OCI-M1 (cell line): ENCODE results near the gene PTX4.
"Not testable (repeated sequence)": the region's sequence is repeated elsewhere in the genome, so short reads cannot be mapped to it uniquely, and the experiment has no call there.

Experiments
- DNase-seq: peaks from one replicate; lab custom pipeline; 2025; lab: John Stamatoyannopoulos, UW

The PTX4 gene

DNA sequence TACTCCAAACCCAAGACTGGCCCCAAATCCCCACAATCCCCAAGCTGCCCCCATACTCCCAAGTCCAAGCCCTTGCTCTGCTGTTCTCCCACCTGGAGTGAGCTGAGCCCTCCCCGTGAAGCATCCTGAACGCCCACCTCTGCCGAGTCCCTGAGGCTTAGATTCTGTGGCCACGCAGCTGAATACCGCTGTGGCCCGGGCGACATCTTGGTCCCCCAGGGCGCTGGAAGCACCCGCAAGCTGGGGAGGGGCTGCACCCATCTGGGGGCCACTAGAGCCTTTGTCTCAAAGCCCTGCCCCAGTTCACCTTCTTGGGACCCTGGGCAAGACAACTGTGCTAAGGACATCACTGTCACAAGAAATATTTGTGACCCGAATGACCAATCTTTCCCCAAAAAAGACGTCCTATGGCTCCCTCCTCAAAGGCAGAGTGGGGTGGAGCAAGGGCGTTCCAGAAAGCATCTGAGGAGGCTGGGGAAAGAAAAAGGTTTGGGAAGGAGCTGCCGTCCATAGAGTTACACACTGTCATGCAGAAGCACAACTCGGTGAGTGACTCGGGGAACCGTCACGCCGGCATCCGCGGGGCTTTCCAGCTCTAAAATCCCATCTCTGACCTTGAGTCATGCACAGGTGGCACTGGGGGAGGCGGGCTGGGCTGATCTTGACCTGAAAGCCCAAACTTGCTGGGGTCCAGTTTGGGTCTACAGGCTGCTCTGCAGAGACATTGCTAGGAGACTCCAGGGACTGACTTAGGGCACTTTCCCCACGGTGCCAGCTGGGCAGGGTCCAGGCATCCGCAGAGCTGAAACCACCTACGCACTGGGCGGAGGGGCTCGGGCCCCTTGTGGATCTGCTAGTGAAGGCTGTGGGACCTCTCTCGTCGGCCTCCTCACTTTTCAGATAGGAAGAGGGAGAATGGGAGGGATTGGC lies 6.6 kb downstream of the PTX4 start:
- DNase-seq, result no peak

- DNase-seq, result not testable (repeated sequence)
These were observed 9.8 kb downstream of the PTX4 start for GRCh38 chr16:1478937-1479336.

DNA sequence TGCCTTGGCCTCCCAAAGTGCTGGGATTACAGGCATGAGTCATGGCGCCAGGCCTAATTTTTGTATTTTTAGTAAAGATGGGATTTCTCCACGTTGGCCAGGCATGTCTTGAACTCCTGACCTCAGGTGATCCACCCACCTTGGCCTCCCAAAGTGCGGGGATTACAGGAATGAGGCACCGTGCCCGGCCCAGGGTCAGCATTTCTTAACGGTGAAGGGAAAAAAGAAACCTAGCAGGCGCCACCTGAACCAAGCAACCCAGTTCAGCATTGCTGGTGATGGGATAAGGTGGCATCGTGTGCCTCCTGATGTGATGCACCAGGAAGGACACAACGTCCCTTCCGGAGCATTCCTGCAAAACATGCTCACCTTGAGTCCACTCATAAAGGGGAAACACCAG lies 11.7 kb downstream of the PTX4 start:
- no peak for DNase-seq

DNA sequence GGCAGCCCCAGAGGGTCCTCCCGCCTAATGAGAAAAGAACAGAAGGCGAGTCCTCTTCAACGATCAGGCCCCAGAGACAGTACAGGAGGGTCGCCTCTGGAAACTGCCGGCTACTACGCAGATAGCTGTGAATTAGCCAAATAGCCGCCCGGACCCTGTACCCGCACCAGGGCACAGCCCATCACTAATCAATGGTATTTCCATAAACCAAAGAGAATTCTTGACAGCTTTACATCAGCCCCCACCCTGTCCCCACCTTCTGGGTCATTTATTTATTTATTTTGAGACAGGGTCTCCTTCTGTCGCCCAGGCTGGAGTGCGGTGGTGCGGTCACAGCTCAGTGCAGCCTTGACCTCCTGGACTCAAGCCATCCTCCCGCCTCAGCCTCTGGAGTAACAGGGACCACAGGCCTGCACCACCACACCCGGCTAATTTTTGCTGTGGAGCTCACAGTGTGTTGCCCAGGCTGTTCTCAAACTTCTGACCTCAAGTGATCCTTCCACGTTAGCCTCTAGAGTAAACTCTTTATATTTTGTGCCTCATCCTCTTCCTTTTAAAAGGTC lies 13.1 kb downstream of the PTX4 start:
- DNase-seq, result no peak

DNA sequence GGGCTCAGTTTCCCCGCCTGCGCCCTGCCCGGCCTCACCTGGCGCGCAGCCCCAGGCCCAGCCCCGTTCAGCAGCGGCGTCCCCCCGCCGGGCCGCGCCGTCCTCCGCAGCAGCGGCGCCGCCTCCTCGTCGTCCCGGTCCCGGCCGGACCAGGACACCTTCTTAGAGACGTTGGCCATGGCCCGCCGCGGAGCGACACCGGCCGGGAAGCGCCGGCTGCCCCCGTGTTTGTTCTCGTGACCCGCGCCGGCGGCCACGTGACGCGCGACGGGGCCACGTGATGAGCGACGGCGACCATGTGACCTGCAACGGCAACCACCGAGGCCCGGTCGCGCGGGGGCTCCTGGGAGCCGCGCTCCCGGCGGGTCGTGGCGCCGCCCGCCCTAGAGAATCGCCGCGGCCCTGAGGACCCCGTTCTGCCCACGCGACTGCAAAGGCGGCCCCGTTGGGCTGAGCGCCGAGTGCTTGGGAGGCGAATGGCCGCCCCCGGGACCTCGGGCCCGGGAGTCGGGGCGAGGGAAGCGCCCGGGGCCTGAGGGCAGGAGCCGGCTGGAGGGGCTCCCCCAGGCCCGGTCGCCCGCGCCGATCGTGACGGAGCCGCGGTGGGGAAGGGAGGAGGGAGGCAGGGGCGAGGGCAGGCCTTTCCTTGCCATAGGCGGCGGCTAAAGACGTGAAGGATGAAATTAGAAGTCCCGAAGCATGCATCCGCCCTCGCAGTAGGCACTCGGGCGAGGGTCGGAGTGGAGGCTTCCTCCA lies 13.8 kb downstream of the PTX4 start, which contains the start of gene CLCN7:
CLCN7 (minus strand) TSS at position 233 of the 756 bp plus-strand sequence; CDS start at position 179, 54 bp downstream.
- DNase-seq, result peak; percentile 89

GRCh38 chr16:1474082-1474795 lies 14.5 kb downstream of the PTX4 start:
- DNase-seq, result peak; percentile 2

DNA sequence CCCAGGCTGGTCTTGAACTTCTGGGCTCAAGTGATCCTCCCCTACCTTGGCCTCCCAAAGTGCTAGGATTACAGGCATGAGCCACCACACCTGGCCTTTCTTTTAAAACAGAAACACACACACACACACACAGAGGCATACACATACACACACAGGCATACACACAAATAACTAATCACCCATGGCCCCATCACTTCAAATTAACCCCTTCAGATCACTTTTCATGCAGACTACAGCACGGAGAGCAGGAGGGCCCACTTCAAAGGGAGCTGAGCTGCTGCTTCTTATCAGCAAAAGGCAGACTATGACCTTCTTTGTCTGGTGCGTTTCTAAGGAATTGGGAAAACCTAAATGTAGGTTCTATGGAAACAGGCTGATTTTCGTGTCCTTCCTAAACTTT lies 15.8 kb downstream of the PTX4 start:
- DNase-seq, result peak; percentile 53

DNA sequence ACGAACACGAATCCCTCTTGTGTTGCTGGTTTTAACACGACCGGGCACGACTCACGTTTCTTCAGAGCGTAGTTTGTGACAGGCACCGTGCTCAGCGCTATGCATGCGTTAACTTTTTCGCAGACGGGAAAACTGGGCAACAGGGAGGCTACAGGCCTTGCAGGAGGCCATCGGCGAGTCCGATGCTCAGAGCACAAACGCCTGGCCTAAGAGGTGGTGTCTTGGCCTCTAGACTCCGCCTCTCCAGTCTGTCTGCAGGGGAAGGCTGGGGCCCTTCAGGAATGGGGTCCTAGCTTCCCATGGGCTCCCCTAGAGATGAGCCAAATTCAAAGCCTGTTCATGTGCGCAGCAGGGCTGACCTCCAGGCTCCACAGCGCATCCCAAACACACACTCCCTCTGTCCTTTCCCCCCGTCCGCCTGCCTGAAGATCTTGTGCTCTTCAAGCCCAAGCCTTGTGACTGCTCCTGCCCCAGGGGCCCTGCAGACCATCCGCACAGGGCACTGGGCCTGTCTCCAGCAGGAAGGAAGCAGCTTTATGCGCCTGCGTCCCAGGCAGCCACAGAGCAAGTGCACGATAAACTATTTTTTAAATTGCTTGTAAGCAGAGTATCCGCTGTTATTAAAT lies 17.1 kb downstream of the PTX4 start:
- no peak for DNase-seq

DNA sequence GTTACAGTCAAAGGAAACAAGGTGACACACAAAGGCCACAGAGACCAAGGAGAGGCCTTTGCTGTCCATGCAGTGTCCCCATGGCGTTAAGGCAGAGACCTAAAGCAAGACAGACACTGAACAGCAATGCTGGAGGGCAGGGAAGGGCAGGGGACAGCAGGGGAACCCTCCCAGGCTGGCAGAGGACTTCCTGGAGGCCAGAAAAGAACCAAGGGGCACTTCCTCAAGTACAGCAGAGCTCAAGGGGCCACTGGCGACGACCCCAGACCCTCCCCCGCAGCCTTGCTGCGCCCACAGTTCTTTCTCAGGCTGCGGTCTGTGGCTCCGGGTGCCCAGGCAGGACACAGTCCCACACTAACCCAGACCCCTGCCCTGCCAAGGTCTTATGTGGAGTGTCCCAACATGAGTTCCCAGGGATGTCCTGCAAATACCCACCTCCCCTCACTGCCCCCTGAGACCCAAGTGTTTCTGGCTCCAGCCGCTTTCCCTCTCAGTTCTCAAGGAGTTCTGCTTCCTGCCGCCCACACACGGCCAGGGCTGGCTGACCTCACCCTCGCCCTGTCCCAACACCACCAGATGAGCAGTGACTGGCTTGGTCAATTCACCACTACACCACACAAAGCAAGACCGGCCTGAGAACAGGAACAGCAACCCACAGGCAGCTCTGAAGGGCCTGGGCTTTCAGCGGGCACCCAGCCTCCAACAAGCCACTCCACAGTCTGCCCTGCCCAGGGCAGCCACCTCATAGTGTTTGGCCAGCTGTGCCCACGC lies 18.1 kb downstream of the PTX4 start:
- DNase-seq, result peak; percentile 26

DNA sequence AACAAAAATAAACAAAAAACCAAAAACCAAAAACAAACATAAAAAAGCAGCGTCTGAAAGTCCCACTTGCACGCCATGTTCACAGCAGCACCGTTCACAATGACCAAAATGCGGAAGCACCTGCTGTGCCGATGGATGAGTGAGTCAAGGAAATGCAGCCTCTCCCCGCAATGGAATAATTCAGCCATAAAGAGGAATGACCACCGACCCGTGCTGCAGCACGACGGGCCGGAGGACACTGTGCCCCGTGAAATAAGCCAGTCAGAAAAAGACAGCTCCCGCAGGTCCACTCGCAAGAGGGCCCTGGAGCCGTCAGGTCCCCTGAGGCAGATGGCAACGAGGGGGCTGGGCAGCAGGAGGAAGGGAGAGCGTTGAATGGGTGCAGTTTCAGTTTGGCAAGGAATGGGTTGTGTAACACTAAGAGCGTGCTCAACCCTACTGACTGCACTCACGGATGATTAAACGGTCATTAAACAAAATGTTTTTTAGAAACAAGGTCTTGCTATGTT lies 19.0 kb downstream of the PTX4 start:
- no peak for DNase-seq

- DNase-seq, result not testable (repeated sequence)
These were observed 19.6 kb downstream of the PTX4 start for GRCh38 chr16:1469141-1469540.

DNA sequence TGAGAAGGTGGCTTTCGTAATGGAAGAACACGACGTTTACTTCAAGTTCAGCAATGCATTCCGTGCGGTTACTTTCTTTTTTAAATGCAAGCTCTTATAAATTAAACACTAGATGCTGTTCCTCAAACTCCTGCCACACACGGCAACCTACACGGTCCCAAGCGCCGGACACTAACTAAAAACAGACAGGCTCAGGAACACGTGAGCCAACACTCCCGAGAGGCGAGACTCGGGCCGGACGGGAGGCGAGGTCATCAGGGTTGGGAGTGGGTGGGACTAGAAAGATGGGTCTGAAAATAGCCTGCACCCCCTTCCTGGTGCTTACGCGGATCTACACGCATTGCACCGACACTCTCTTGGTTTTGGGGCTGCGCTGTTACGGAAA lies 20.3 kb downstream of the PTX4 start:
- no peak for DNase-seq

DNA sequence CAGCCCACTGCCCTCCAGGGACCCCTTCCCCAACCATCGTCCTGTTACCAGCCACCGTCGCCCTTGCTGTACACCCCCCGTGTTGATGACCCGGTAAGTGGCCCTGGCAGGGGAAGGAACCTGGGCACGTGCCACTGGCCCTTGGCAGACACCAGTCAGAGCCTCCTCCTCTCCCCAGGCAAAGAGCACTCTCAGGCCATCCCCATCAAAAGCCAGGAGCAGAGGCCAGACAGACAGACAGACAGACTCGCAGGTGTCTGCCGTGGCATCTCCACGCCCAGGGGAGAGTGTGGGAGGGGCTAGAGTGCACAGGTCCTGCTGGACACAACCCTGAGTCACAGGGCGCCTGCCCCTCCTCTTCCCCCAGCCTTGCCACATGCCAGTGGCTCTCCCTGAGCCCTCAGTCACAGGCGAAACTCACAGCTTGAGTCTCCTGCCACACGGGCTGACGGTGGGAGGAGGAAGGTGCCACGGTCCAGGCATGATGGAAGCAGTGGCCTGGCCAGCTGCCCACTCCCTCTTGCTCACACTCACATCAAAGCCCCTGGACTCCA lies 21.7 kb downstream of the PTX4 start:
- DNase-seq, result no peak

DNA sequence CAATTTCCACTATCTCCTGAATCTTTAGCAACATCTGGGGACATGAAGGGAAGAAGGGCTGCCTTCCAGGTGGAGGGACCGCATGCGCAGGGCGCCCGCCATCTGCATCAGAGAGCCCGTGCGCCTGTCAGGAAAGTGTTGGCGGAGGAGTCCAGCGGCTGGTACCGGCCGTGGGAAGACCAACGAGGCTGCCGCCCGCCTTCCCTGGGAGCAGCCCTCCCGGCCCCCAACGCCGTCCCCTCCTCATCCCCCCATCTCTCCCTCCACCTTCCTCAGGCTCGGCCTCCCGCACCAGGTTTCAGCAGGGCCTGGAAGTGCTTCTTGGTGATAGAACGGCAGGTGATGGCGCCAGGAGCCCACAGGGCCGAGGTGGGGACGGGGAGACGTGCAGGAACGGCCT lies 22.7 kb downstream of the PTX4 start:
- no peak for DNase-seq

DNA sequence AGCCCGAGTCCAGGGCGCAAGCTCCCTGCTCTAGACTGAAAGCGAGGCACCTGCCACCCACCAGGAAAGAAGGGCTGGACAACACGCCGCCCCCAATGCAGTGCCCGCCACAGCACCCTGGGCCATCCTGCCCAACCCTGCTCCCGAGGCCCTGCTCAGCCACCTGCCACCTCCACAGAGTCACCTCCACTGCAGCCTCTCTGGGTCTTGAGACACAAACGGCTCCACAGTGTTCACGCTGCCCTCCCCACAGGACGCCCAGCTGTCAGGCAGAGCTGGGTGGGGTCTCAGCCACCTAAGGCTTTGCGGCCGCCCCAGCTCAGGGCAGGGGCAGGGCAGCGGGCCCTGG lies 23.2 kb downstream of the PTX4 start:
- DNase-seq, result no peak

GRCh38 chr16:1464894-1465566 lies 23.7 kb downstream of the PTX4 start:
- no peak for DNase-seq

DNA sequence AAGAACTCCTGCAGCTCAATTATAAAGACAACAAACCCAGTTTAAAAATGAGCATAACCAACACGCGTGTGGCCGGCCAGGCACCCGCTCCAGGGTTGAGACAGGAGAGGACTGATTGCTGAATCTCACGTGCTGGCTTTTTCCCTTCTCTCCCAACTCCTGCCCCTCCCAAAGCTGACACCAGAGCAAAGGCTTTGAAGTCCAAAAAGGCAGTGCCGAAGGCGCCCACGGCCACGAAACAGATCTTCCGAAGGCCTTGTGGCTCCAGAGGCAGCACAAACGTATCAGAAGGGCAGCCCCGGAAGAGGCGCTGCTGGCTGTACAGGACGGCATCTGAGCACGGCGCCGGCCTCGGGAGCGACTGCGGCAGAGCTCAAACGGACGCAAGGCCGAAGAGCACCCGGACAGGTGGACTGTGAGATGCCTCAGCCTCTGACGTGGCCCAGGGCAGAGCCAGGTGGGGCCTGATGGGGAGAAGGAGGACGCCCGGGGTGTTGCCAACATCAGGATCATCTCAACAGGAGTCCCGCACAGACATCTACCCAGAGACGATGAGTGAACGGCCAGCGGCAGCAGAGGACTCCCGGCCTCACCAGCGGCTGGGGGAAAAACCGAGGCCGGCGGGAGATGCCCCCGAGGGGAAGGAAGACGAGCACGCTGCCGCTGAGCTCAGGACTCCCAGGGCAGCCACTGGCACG lies 24.4 kb downstream of the PTX4 start:
- no peak for DNase-seq

- DNase-seq, result no peak
These were observed 27.6 kb downstream of the PTX4 start for GRCh38 chr16:1461146-1461545.

DNA sequence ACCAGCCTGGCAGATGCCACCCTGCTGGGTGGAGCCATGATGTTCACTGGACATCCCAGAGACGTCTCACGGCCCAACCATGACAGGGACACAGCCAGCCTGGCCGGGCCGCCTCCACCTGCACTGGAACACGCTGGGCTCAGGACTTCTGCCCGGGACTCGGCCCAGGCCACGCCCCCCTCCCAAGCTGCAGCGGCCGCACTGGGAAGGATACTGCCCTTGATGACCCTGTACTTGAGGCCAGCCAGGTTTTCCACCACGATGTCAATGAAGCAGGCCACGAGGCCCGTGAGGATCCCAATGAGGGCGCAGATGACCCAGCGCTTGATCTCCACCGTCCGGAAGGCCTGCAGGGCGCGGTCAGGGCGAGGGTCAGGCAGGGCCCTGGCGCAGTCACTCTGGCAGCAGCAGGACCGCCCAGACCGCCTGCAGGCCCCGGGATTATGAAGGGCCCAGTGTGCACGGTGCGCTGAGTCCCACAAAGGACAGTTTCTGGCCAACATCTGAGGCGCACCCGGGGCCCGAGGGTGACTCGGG lies 28.1 kb downstream of the PTX4 start:
- DNase-seq, result no peak
